ENCODE results near the gene MAP3K13. TPM values are rescaled to one million over a fixed set of nuclear protein-coding genes. Genes with fewer than 3 reads are reported as not detected.

Gene MAP3K13
- 33.5 TPM for total RNA-seq
- polyA plus RNA-seq: 16.4 TPM

- peak within 1 kb of the TSS; percentile 41 for H3K27ac ChIP-seq (ENCODE audit: low read depth)
- H3K4me3 ChIP-seq (ENCODE audit: low read depth, low read length): peak within 1 kb of the TSS; percentile 53
- H3K36me3 ChIP-seq (ENCODE audit: insufficient read depth): no peaks in the 10 kb centered on the region
- under 1% methylated on average over 17 of the region's 17 CpGs for WGBS
- DNase-seq (ENCODE audit: extremely low spot score): peak; percentile 82
- no peaks in the 10 kb centered on the region for H3K4me1 ChIP-seq (ENCODE audit: insufficient read depth)
Observed at GRCh38 chr3:185362850-185363661, at the start of gene MAP3K13. TSS of gene MAP3K13 (plus strand) at chr3:185363136. CDS start at chr3:185428582, 65,446 bp downstream.

GRCh38 chr3:185313693-185314246 lies 49.2 kb upstream of the MAP3K13 start:
- Histone ChIP-seq H3K27ac (ENCODE audit: low read depth) (no peak overlapping the region), H3K36me3 (ENCODE audit: insufficient read depth) (no peaks in the 10 kb centered on the region), H3K4me1 (ENCODE audit: insufficient read depth) (no peaks in the 10 kb centered on the region), H3K4me3 (ENCODE audit: low read depth, low read length) (no peak overlapping the region)
- no peak for DNase-seq (ENCODE audit: extremely low spot score)
- WGBS: 79% methylated on average over 3 of the region's 3 CpGs

- Histone ChIP-seq H3K4me1 (ENCODE audit: insufficient read depth) (no peaks in the 10 kb centered on the region), H3K36me3 (ENCODE audit: insufficient read depth) (no peaks in the 10 kb centered on the region), H3K27ac (ENCODE audit: low read depth) (no peak overlapping the region), H3K4me3 (ENCODE audit: low read depth, low read length) (no peak overlapping the region)
- DNase-seq (ENCODE audit: extremely low spot score): no peak
- 68% methylated on average over 6 of the region's 6 CpGs for WGBS
Observed at GRCh38 chr3:185316740-185317412, 46.1 kb upstream of the MAP3K13 start.

GRCh38 chr3:185317674-185318073 lies 45.3 kb upstream of the MAP3K13 start:
- Histone ChIP-seq H3K36me3 (ENCODE audit: insufficient read depth) (no peaks in the 10 kb centered on the region), H3K27ac (ENCODE audit: low read depth) (no peak overlapping the region), H3K4me1 (ENCODE audit: insufficient read depth) (no peaks in the 10 kb centered on the region), H3K4me3 (ENCODE audit: low read depth, low read length) (no peak overlapping the region)
- WGBS: 60% methylated on average over 3 of the region's 3 CpGs
- no peak for DNase-seq (ENCODE audit: extremely low spot score)

GRCh38 chr3:185318141-185318540 lies 44.8 kb upstream of the MAP3K13 start:
- Histone ChIP-seq H3K4me1 (ENCODE audit: insufficient read depth) (no peaks in the 10 kb centered on the region), H3K27ac (ENCODE audit: low read depth) (no peak overlapping the region), H3K4me3 (ENCODE audit: low read depth, low read length) (no peak overlapping the region), H3K36me3 (ENCODE audit: insufficient read depth) (no peaks in the 10 kb centered on the region)
- WGBS: 27% methylated on average over 1 of the region's 1 CpG
- DNase-seq (ENCODE audit: extremely low spot score): no peak

GRCh38 chr3:185319801-185320200 lies 43.1 kb upstream of the MAP3K13 start:
- no peak overlapping the region for H3K4me3 ChIP-seq (ENCODE audit: low read depth, low read length)
- H3K27ac ChIP-seq (ENCODE audit: low read depth): no peak overlapping the region
- H3K36me3 ChIP-seq (ENCODE audit: insufficient read depth): no peaks in the 10 kb centered on the region
- WGBS: 96% methylated on average over 6 of the region's 6 CpGs
- DNase-seq (ENCODE audit: extremely low spot score): no peak
- no peaks in the 10 kb centered on the region for H3K4me1 ChIP-seq (ENCODE audit: insufficient read depth)

GRCh38 chr3:185320949-185321348 lies 42.0 kb upstream of the MAP3K13 start:
- WGBS: 95% methylated on average over 10 of the region's 10 CpGs
- H3K27ac ChIP-seq (ENCODE audit: low read depth): no peak overlapping the region
- H3K4me3 ChIP-seq (ENCODE audit: low read depth, low read length): no peak overlapping the region
- H3K36me3 ChIP-seq (ENCODE audit: insufficient read depth): no peaks in the 10 kb centered on the region
- no peak for DNase-seq (ENCODE audit: extremely low spot score)
- H3K4me1 ChIP-seq (ENCODE audit: insufficient read depth): no peaks in the 10 kb centered on the region

GRCh38 chr3:185322101-185322719 lies 40.7 kb upstream of the MAP3K13 start:
- WGBS: 41% methylated on average over 5 of the region's 5 CpGs
- DNase-seq (ENCODE audit: extremely low spot score): no peak
- Histone ChIP-seq H3K36me3 (ENCODE audit: insufficient read depth) (no peaks in the 10 kb centered on the region), H3K4me1 (ENCODE audit: insufficient read depth) (no peaks in the 10 kb centered on the region), H3K4me3 (ENCODE audit: low read depth, low read length) (no peak overlapping the region), H3K27ac (ENCODE audit: low read depth) (no peak overlapping the region)

- H3K36me3 ChIP-seq (ENCODE audit: insufficient read depth): no peaks in the 10 kb centered on the region
- H3K4me3 ChIP-seq (ENCODE audit: low read depth, low read length): no peak overlapping the region
- no peaks in the 10 kb centered on the region for H3K4me1 ChIP-seq (ENCODE audit: insufficient read depth)
- WGBS: 77% methylated on average over 8 of the region's 8 CpGs
- H3K27ac ChIP-seq (ENCODE audit: low read depth): no peak overlapping the region
- no peak for DNase-seq (ENCODE audit: extremely low spot score)
Observed at GRCh38 chr3:185325946-185326791, 36.8 kb upstream of the MAP3K13 start.

GRCh38 chr3:185327062-185327461 lies 35.9 kb upstream of the MAP3K13 start:
- Histone ChIP-seq H3K27ac (ENCODE audit: low read depth) (no peak overlapping the region), H3K36me3 (ENCODE audit: insufficient read depth) (no peaks in the 10 kb centered on the region), H3K4me3 (ENCODE audit: low read depth, low read length) (no peak overlapping the region), H3K4me1 (ENCODE audit: insufficient read depth) (no peaks in the 10 kb centered on the region)
- DNase-seq (ENCODE audit: extremely low spot score): no peak
- 83% methylated on average over 6 of the region's 6 CpGs for WGBS

- 59% methylated on average over 10 of the region's 10 CpGs for WGBS
Observed at GRCh38 chr3:185328324-185329004, 34.5 kb upstream of the MAP3K13 start.

GRCh38 chr3:185330238-185330637 lies 32.7 kb upstream of the MAP3K13 start:
- WGBS: 83% methylated on average over 6 of the region's 6 CpGs
- Histone ChIP-seq H3K4me3 (ENCODE audit: low read depth, low read length) (no peak overlapping the region), H3K27ac (ENCODE audit: low read depth) (no peak overlapping the region), H3K4me1 (ENCODE audit: insufficient read depth) (no peaks in the 10 kb centered on the region), H3K36me3 (ENCODE audit: insufficient read depth) (no peaks in the 10 kb centered on the region)
- no peak for DNase-seq (ENCODE audit: extremely low spot score)

More at GRCh38 chr3:185328324-185329004, 34.5 kb upstream of the MAP3K13 start:
- Histone ChIP-seq H3K36me3 (ENCODE audit: insufficient read depth) (no peaks in the 10 kb centered on the region), H3K4me1 (ENCODE audit: insufficient read depth) (no peaks in the 10 kb centered on the region), H3K27ac (ENCODE audit: low read depth) (no peak overlapping the region), H3K4me3 (ENCODE audit: low read depth, low read length) (no peak overlapping the region)
- no peak for DNase-seq (ENCODE audit: extremely low spot score)

All from urinary bladder (tissue), 4 donors.